HG02870 (cell line): ENCODE results near the gene UNC93B1.

ENCODE experiments used
- ATAC-seq: cut with Tn5 transposase; IDR thresholded peaks from one replicate; pipeline ENCODE4 v1.9.1; 2021; ENCODE audit warnings: mild to moderate bottlenecking, moderate library complexity; ENCODE audit not compliant: unreplicated experiment

The UNC93B1 gene

GRCh38 chr11:68040101-68040956, 36.4 kb upstream of the UNC93B1 start:
- ATAC-seq, result peak; percentile 56

DNA sequence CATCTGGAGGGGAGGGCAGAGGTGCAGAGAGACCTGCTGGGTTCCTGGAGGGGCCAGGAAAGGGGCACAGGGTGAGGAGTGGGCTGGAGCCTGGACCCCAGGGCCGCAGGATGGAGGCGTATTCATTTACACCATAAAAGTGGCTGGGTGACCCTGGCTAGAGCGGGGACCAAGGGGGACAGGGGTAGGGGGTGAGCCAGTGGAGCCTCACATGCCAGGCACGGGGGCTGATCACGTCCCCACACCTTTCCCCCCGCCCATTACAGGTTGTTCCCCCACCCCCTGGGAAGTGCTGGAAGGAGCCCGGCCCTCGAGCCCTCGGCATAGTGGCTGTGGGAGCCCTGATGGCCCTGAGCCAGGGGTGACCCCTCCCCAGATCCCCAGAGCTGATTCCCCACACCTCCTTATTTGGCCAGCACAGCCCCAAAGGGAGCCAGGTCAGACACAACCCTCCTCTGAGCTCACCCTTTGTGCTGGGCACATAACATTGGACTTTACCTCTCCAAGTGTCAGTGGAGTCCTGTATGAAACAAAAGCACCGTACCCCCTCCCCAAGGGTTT, 35.7 kb upstream of the UNC93B1 start:
- no peak for ATAC-seq

GRCh38 chr11:68038718-68039525, 35.0 kb upstream of the UNC93B1 start, which contains the start of gene TCIRG1:
TSS of gene TCIRG1 (plus strand) at chr11:68039025. CDS start at chr11:68041272, 2,247 bp downstream.
- ATAC-seq, result no peak

DNA sequence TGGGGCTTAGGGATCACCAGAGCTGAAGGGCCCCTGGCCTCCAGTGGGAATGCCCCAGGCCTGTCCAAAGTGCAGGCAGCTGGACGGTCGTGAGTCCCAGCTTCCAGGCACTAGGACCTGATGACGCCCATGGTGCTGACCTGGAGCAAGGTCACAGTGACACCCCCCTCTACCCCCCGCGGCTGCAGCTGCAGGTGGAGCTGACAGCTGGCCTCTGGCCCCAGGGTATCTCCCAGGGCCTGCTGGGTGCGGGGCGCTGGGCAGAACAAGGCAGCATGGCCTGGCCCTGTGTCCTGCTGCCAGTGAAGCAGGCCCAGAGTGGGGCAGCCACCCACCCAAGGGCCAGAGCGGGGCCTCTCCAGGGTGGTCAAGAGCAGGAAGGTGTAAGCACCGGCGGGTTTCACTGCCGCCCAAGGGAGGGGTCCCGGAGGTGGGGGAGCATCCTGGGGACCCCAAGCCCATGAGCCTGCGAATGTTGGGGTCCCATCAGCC, 34.4 kb upstream of the UNC93B1 start:
- ATAC-seq, result no peak

DNA sequence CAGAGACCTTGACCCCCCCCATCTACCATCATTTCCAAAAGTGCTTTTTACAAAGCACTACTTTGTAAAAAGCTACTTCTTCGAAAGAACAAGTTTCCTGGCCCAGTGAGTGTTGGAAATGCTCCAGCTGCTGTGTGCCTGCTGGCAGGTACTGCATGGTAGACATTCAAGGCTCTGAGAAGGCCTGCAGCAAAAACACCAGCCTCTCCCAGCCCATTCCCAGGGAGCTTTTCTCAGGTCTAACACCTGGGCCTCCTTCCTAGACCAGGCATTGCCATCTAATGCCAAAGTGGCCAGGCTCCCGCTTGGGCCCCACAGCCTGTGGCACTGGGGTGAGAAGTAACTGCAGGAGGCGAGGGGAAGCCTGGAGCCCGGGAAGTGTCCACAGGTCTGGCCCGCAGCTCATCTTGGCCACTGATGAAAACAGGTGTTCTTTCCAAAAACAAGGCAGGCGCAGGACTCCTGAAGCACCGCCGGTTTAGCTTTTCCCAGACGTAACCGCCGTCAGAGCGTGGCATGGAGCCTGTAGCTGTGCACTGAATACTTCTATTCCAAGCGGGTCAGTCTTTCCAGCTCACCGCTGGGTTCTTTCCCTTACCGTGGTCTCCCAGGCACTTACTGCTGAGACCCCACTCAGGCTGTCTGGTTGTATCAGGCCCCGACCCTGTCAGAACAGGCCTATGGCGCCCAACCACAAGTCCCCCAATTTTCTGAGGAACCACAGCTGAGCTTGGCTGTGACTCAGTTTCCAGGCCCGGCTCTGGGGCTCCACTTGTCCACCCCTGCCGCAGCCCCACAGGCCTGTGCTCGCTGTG, 33.7 kb upstream of the UNC93B1 start:
- no peak for ATAC-seq

- ATAC-seq, result no peak
These were observed 32.9 kb upstream of the UNC93B1 start for GRCh38 chr11:68036717-68037239.

DNA sequence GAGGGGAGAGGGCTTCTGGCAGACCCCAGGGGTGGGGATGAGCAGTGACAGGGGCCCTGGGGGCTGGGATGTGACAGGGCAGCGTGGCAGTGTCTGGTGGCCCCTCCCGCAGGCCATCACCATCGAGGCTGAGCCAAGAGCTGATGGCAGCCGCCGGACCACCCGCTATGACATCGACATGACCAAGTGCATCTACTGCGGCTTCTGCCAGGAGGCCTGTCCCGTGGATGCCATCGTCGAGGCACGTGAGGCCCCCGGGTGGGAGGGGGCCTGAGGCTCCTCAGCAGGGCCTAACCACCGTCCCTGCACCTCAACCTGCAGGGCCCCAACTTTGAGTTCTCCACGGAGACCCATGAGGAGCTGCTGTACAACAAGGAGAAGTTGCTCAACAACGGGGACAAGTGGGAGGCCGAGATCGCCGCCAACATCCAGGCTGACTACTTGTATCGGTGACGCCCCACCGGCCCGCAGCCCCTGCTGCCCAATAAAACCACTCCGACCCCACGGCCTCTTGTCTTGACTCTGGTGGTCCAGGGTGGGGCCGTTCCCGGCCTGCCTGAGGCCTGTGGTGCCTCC, 32.3 kb upstream of the UNC93B1 start:
- ATAC-seq, result no peak

DNA sequence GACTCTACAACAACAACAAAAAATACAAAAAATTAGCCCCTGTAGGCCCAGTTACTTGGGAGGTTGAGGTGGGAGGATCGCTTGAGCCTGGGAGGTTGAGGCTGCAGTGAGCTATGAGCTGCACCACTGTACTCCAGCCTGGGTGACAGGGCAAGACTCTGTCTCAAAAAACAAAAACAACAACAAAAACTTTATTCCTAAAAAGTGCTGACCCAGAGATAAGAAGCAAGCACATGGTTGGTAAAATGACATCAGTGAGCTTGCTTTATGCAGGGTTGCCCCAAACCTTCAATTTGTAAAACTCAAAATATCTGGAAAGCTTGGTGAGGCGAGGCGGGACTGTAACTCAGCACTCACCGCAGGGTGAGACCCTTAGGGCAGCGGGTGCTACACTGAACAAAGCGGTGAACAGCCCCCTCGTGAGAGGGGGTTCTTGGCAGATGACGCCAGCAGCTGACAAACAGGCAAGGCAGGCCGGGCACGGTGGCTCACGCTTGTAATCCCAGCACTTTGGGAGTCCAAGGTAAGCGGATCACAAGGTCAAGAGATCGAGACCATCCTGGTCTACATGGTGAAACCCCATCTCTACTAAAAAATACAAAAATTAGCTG, 31.5 kb upstream of the UNC93B1 start:
- ATAC-seq, result no peak

DNA sequence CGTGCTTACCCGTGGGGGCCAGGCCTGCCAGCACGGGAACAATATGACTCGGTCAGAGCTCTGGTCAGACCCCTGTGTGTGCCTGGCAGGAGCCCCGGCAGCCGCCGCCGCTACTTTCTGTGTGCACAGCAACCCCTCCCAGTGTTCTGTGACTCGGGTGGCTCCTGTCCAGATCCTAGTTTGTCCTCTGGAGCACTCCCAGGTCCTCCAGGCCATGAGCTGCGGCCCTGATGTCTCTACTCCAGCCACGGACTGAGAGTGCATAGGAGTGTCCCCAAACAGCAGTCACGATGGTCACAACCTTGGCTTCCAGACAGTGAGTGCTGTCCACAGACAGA, 29.8 kb upstream of the UNC93B1 start:
- no peak for ATAC-seq

- no peak for ATAC-seq
These were observed 29.3 kb upstream of the UNC93B1 start for GRCh38 chr11:68032997-68033707.

- no peak for ATAC-seq
These were observed 28.1 kb upstream of the UNC93B1 start for GRCh38 chr11:68032003-68032402.

DNA sequence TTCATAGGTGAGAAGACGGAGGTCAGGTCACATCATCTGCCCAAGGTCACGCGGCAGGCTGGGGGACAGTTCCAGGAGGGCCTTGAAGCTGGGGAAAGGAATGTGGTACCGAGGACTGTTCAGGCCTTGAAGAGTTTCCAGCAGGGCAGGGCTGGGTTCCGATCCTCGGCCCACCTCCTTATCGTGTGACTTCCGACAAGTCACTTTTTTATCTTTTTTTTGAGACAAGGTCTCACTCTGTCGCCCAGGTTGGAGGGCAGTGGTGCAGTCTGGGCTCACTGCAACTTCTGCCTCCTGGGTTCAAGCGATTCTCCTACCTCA, 27.2 kb upstream of the UNC93B1 start:
- no peak for ATAC-seq

DNA sequence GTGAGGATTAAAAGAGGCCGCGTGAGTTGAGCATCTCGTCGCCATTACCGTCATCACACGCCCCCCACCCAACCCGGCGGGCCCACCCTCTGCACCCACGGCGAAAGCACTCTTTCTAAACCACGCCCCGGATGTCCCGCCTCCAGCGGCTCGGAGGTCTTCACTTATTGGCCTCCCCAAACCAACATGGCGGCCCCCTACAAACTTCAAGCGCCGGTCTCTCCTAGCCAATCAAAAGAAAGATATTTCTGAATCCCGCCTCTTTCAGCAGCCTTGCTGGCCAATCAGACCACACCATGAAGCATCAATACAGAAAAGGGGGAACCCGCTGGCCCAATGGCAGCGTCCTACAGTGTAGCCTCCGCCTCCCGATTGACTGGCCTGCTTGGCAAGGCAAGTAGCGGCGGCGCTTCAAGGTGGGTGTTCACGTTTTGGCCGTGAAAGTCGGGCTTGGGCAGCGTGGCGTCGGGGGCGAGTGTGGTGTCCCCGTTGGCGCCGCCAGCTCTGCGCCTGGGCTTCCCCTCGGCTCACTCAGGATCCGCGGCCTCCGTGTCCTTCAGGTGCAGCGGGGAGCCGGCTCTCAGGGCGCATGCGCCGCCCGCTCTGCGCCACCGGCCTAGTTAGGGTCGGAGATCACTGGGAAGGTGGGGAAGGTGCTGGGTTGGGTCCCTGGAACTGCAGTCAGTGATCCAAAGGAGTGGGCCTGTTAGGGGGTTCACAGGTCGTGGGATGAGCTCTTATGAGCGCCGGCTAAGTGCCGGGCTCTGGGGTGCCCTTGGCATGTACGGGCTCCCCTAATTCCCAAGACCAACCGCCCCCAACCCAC, 26.6 kb upstream of the UNC93B1 start, which contains the start of gene NDUFS8:
Gene NDUFS8, plus strand, starts transcription at position 364 of the 826 bp plus-strand sequence. CDS start 1,471 bp downstream, outside the sequence.
- peak; percentile 92 for ATAC-seq

DNA sequence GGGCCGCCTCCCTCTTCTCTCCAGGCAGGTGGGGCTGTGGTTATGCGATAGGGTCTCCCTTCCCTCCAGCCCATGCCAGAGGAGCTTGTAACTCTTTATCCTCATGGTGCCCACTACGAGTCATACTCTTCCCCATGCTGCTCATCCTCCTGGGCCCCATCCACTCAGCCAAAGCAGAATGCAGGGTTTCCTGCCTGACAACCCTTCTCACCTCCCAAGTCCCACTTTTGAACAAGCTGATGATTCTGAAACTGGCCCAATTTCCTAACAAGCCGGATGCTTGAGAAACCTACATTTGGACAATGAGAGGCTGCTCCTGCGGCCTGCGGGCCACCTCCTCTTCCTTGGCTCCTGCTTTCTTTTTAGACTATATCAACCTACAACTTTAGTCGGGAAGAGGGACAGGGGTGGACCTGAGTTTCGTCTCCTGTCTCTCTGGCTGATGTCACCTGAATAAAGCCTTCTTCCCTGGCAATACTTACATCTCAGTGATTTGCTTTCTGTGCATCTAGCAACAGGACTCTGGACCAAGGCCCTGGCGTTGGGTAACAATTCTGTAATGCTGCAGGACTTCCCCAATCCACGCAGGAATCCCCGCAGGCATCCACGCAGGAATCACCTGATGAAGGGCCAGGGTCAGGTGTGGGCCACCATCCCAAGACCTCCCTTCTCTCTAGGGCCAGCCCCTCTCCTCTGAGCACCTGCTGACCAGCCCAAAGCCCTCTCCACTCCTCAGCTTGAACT, 25.1 kb upstream of the UNC93B1 start:
- ATAC-seq, result no peak

GRCh38 chr11:68027667-68028066, 23.8 kb upstream of the UNC93B1 start:
- no peak for ATAC-seq

GRCh38 chr11:68026391-68027105, 22.7 kb upstream of the UNC93B1 start:
- no peak for ATAC-seq

DNA sequence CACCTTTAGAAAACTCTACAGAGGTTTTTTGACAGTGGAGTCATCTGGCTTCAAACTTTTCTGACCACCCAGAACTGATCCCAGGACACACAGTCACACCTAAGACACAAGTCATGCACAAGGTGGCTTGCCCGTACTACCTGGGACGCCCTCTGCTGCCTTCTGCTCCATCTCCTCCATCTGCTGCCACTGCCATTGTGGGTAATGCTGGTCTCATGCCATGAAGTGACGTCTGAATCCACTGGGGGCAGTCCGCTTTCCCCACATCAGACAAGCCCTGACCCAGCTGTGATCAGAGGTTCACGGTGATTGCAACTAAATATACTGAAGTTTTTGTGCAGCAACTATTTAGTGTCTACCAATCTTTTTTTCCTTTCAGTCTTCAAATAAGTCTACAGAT, 21.1 kb upstream of the UNC93B1 start:
- ATAC-seq, result no peak
